ENCODE results near the gene EPHB4. TPM values are rescaled to one million over a fixed set of nuclear protein-coding genes. Genes with fewer than 3 reads are reported as not detected.

The EPHB4 gene
- total and polyA plus RNA-seq, 12 donors, result 13.8 to 41.6 (median 21.0) TPM

Small RNAs within 50 kb of the gene (microRNA-seq; reads per million reads assigned to microRNA genes)
- 0 to 0.60 reads per million in 2 donors for gene MIR6875

Other genes with a start within 250 kb of the EPHB4 start
- 10 to 100 TPM; 18.4 to 37.9 (median 23.6) TPM for gene LRCH4, start 241.4 kb downstream of the EPHB4 start, total RNA-seq
- gene LRCH4, start 241.4 kb downstream of the EPHB4 start, polyA plus RNA-seq, result 10 to 100 TPM; 36.1 to 57.6 TPM
- under 1 TPM in 8 of 10 donors, not detected in 2; 0.15 to 0.66 (median 0.40) TPM for gene FBXO24, start 241.2 kb downstream of the EPHB4 start, total RNA-seq
- gene FBXO24, start 241.2 kb downstream of the EPHB4 start, polyA plus RNA-seq, result under 1 TPM; 0.20 to 0.73 TPM
- 10 to 100 TPM; 13.1 to 59.6 (median 25.8) TPM for gene PCOLCE, start 225.2 kb downstream of the EPHB4 start, total RNA-seq
- gene PCOLCE, start 225.2 kb downstream of the EPHB4 start, polyA plus RNA-seq, result 10 to 100 TPM; 56.4 to 74.3 TPM
- gene MOSPD3, start 215.0 kb downstream of the EPHB4 start, total RNA-seq, result 10 to 100 TPM in 5 of 10 donors, 1 to 10 TPM in 5; 8.0 to 12.5 (median 9.9) TPM
- gene MOSPD3, start 215.0 kb downstream of the EPHB4 start, polyA plus RNA-seq, result 10 to 100 TPM; 11.2 to 12.6 TPM
- under 1 TPM in 3 of 10 donors, not detected in 7; 0.20 to 0.57 (median 0.49) TPM for gene TFR2, start 186.0 kb downstream of the EPHB4 start, total RNA-seq
- under 1 TPM; 0.29 to 0.58 TPM for gene TFR2, start 186.0 kb downstream of the EPHB4 start, polyA plus RNA-seq
- gene ACTL6B, start 171.1 kb downstream of the EPHB4 start, total RNA-seq, result not detected
- gene ACTL6B, start 171.1 kb downstream of the EPHB4 start, polyA plus RNA-seq, result not detected
- 100 to 1,000 TPM in 7 of 10 donors, 10 to 100 TPM in 3; 91.6 to 150 (median 106) TPM for gene GNB2, start 153.8 kb downstream of the EPHB4 start, total RNA-seq
- gene GNB2, start 153.8 kb downstream of the EPHB4 start, polyA plus RNA-seq, result 100 to 1,000 TPM in 1 of 2 donors, 10 to 100 TPM in 1; 32.8 to 227 TPM
- gene GIGYF1, start 133.3 kb downstream of the EPHB4 start, total RNA-seq, result 10 to 100 TPM; 20.5 to 33.9 (median 24.2) TPM
- gene GIGYF1, start 133.3 kb downstream of the EPHB4 start, polyA plus RNA-seq, result 10 to 100 TPM in 1 of 2 donors, 1 to 10 TPM in 1; 9.4 to 47.3 TPM
- gene POP7, start 121.4 kb downstream of the EPHB4 start, total RNA-seq, result 10 to 100 TPM; 23.2 to 34.9 (median 25.3) TPM
- 10 to 100 TPM; 35.5 to 71.5 TPM for gene POP7, start 121.4 kb downstream of the EPHB4 start, polyA plus RNA-seq
- gene EPO, start 107.1 kb downstream of the EPHB4 start, total RNA-seq, result under 1 TPM in 1 of 10 donors, not detected in 9; 0.23 TPM
- not detected for gene EPO, start 107.1 kb downstream of the EPHB4 start, polyA plus RNA-seq
- not detected for gene ZAN, start 93.9 kb downstream of the EPHB4 start, total RNA-seq
- not detected for gene ZAN, start 93.9 kb downstream of the EPHB4 start, polyA plus RNA-seq
- gene SLC12A9, start 25.2 kb upstream of the EPHB4 start, total RNA-seq, result 10 to 100 TPM in 1 of 10 donors, 1 to 10 TPM in 9; 4.8 to 15.7 (median 6.9) TPM
- 10 to 100 TPM; 10.2 to 14.0 TPM for gene SLC12A9, start 25.2 kb upstream of the EPHB4 start, polyA plus RNA-seq
- 10 to 100 TPM; 13.0 to 23.7 (median 17.7) TPM for gene TRIP6, start 39.9 kb upstream of the EPHB4 start, total RNA-seq
- gene TRIP6, start 39.9 kb upstream of the EPHB4 start, polyA plus RNA-seq, result 10 to 100 TPM; 15.4 to 26.3 TPM
- gene SRRT, start 47.6 kb upstream of the EPHB4 start, total RNA-seq, result 10 to 100 TPM; 38.4 to 69.5 (median 49.6) TPM
- gene SRRT, start 47.6 kb upstream of the EPHB4 start, polyA plus RNA-seq, result 10 to 100 TPM; 47.6 to 67.6 TPM
- 1 to 10 TPM in 9 of 10 donors, under 1 TPM in 1; 0.99 to 3.3 (median 1.7) TPM for gene UFSP1, start 62.2 kb upstream of the EPHB4 start, total RNA-seq
- gene UFSP1, start 62.2 kb upstream of the EPHB4 start, polyA plus RNA-seq, result 1 to 10 TPM; 3.1 to 3.4 TPM
- 1 to 10 TPM in 2 of 10 donors, under 1 TPM in 8; 0.27 to 1.1 (median 0.71) TPM for gene ACHE, start 68.4 kb upstream of the EPHB4 start, total RNA-seq
- gene ACHE, start 68.4 kb upstream of the EPHB4 start, polyA plus RNA-seq, result under 1 TPM; 0.80 to 0.94 TPM
- 1 to 10 TPM in 2 of 10 donors, under 1 TPM in 8; 0.23 to 1.1 (median 0.75) TPM for gene MUC3A, start 122.0 kb upstream of the EPHB4 start, total RNA-seq
- 1 to 10 TPM in 1 of 2 donors, under 1 TPM in 1; 0.36 to 3.5 TPM for gene MUC3A, start 122.0 kb upstream of the EPHB4 start, polyA plus RNA-seq
- not detected for gene MUC12, start 142.0 kb upstream of the EPHB4 start, total RNA-seq
- under 1 TPM in 1 of 2 donors, not detected in 1; 0.49 TPM for gene MUC12, start 142.0 kb upstream of the EPHB4 start, polyA plus RNA-seq
- gene MUC17, start 192.6 kb upstream of the EPHB4 start, total RNA-seq, result not detected
- not detected for gene MUC17, start 192.6 kb upstream of the EPHB4 start, polyA plus RNA-seq